Activated CD4-positive, CD25-positive, alpha-beta regulatory T cell treated with anti-CD3 and anti-CD28 coated beads, Interleukin-2, amount 50 U/mL, for 72 hours (primary cell): ENCODE results near the gene DNAJC7.

Source experiments
- DNase-seq: peaks from one replicate; pipeline ENCODE4 v3.0.0; 2021

Gene DNAJC7

DNA sequence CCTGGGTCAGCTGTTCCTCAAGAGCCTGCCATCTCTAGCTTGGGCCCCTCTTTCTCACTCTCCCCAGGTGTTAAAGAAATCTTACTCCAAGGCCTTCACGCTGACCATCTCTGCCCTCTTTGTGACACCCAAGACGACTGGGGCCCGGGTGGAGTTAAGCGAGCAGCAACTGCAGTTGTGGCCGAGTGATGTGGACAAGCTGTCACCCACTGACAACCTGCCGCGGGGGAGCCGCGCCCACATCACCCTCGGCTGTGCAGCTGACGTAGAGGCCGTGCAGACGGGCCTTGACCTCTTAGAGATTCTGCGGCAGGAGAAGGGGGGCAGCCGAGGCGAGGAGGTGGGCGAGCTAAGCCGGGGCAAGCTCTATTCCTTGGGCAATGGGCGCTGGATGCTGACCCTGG, 43.8 kb downstream of the DNAJC7 start:
- no peak for DNase-seq

DNA sequence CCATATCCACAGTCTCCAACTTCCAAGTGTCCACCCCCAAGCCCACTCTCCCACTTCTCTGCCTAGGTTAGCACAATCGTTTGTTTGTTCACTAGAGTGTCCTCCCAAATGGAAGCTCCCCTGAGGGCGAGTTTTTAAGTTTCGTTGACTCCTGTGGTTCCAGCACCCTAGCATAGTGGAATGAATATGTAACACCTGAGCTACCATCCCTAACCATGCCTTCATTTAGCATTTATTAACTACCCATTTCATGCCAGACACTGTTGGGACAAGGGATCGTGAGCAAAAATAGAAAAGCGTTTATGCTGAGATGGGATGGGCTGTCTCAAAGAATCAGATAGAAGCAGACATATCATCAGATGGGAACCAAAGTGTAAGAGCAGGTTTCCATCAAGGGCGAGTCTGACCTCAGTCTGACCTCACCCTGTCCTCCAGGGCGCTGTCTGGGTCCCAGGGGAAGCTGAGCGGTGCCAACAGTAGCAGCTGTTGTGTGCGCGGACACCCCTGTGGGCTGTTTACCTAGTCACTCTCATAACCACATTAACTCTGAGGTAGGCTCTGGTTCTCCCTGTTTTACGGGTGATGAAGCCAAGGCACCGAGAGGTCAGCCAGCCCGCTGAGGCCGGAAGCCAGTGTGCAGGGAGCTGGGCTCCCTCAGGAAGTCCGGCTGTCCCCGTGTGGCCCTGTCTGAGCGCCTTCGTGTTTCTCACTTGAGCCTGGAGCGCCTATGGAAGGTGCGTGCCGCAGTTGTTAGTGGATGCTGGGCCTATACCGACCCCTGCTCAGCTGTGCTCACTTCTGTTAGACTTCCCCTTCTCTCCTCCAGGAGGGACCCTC, 44.5 kb downstream of the DNAJC7 start:
- DNase-seq, result no peak

DNA sequence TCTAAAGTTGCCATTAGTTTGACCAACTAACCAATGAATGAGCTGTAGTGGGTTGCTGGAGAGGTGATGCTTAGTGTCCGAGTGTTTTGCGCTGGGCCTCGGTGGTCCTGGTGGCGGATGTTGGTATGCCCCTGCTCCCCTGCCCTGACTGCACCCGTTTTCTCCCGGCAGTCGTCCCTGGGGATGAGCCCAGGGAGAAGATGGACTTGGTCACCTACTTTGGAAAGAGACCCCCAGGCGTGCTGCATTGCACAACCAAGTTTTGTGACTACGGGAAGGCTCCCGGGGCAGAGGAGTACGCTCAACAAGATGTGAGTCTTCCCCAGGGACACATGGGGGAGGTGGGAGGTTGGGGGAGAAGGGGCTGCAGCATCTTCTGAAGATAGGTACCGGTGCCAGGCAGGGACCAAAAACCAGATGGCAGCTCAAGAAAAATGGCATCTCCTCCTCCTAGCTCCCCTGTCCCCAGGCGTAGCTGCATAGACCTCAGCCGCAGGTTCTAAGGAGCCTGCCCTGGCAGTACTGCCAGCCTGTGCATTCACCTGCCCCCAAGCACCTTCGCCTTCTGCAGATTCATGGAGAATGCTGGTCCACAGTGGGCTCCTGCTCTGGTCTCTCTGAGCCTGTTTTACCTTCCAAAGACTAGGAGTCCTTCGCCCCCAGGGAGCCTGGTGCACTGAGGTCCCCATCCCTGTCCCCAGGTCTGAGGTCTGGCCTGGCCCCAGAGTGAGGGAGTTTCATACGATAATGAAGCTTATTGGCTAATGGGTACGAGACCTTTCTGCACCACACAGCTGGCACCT, 45.3 kb downstream of the DNAJC7 start:
- no peak for DNase-seq

DNA sequence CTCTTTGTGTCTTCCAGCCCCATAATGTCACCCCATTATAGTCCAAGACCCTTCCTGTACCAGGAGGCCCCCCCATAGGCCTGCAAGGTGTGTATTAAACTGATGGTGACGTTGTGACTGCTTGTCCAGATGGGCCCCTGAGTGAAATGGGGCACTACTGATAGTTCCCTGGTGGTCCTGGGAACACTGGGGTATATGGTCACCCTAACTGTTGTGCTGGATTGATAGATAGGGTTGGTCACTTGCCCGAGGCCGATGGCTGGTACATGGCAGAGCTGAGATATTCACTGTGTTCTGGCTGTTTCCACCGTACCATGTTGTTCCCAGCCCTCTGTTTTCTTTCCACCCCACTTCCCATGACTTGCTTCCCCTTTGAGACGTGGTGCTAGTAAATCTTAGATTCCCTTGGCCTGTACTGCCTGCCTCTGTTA, 46.3 kb downstream of the DNAJC7 start:
- DNase-seq, result no peak

DNA sequence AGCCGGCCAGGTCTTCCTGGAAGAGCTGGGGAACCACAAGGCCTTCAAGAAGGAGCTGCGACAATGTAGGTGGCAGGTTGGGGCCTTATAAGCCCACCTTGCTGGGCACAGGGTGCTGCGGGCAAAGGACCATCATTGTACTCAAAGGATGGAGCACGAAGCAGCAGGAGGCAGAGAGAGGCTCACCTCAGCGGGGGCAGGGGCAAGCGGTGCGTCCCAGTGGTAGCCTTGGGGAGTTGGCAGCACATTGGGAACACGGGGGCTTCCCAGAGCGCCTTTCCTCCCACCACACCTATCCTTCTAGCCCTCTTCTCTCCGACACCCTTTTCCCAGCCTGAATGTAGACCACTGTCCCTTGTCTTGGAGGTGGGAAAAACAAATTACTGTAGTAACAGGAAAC, 48.6 kb downstream of the DNAJC7 start:
- DNase-seq, result no peak

DNA sequence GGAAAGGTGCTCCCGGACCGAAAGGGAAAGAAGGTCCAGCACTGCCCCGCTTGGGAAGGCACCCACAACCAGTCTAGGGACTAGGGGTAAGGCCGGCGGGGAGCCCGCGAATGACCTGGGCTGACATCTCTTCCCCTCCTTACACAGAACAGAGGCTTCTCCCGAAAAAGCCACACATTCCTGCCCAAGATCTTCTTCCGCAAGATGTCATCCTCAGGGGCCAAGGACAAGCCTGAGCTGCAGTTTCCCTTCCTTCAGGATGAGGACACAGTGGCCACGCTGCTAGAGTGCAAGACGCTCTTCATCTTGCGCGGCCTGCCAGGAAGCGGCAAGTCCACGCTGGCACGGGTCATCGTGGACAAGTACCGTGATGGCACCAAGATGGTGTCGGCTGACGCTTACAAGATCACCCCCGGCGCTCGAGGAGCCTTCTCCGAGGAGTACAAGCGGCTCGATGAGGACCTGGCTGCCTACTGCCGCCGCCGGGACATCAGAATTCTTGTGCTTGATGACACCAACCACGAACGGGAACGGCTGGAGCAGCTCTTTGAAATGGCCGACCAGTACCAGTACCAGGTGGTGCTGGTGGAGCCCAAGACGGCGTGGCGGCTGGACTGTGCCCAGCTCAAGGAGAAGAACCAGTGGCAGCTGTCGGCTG, 49.2 kb downstream of the DNAJC7 start:
- DNase-seq, result no peak

DNA sequence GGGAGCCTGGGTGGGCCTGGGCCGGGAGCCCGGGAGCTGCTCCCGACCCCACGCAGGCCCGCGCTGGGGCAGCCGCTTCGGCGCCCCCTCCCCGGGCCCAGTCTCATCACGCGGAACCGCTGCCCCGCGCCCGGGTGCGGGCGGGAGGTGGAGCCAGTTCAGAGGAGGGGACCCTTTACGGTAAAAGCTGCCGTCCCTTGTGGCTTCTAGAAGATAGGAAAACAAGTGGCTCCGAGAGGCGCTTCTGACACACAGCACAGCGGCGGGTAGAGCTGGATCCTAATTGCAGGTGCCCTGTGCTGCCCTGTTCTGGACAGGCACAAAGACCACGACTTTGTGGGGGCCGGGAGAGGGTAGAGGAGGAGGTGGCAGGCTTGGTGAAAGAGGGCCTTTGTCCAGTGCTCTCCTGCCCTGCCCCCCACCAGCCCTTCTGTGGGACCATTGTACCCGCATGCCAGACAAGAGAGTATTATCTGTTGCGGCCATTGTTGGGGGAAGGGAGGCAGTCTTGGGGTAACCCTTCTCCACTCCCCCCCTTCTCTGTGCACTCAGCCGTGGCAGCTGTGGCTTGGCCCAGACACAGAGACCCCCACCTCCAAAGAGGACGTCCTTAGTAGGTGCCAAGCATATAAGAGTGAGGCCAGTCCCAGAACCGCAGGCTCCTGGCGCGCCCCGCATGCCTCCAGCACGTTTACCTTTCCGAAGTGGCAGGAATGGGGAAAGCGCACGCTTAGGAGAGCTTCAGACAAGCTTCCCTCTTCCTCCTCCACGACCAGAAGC, 49.9 kb downstream of the DNAJC7 start:
- DNase-seq, result peak; percentile 65

DNA sequence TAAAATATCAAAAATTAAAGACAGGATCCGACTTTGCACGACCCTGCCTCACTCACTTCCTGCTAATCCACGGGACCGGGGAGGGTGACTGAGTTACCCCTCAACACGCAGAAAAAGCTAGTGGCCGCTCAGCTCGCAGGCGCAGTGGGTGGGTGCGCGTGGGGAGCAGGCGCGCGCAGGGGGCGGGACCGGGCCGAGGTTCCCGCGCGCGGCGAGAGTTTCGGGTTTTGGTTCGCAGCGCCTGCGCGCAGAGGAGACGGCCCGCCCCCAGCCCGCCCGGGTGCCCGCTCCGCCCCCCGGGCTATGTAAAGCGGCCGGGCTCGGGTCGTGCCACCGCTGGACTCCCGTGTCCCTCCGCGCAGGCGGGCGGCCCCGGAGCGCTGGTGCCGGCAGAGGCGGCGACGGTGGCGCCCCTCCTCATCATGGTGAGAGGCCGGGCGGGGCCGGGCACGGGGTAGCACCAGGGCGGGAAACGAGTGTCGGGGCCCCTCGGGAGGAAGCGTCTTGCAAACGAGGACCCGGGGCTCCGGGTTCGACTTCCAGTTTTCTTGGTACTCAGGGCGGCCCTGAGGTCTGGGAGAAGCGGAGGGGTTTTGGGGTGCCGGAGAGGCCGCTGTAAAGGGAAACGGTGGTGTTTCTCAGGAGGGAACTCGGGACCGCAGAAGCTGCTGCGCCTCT, 50.6 kb downstream of the DNAJC7 start, which contains the start of gene CNP:
Gene CNP (plus strand): TSS at position 333 of the 678 bp plus-strand sequence. CDS start 90 bp downstream, at position 423.
- peak; percentile 94 for DNase-seq

DNA sequence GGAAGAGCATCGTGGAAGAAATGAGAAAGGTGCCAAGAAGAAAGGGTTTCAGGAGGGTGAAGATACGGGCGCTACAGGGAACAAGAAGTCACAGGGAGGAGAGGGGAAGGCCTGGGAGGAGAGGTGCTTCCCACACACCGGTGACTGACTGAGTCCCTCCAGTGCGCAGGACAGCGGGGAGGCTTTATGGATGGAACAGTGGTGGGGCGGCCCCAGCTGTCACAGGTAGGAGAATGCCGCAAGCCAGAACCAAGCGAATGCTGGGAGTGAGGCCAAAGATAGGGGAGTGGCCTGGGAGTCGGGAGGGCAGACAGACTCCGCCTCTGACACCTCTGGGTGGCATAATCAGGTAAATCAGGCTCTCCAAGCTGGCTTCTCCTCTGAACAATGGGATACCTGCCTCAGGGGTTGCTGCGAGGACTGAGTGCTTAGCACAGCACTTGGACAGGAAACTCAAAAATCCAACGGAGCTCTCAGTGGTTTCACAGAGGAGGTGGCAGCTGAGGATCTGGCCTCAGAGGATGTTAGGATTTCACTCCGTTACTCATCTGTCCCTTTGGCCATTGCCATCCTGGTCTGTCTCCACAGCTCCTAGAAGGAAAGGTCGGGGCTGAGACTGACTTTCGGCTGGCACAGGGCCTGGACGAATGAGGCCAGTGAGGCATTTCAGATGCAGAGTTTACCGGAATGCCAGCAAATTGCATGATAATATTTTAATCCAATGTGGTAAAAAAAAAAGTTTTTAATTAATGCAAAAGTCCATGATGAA, 51.4 kb downstream of the DNAJC7 start:
- DNase-seq, result peak; percentile 60

DNA sequence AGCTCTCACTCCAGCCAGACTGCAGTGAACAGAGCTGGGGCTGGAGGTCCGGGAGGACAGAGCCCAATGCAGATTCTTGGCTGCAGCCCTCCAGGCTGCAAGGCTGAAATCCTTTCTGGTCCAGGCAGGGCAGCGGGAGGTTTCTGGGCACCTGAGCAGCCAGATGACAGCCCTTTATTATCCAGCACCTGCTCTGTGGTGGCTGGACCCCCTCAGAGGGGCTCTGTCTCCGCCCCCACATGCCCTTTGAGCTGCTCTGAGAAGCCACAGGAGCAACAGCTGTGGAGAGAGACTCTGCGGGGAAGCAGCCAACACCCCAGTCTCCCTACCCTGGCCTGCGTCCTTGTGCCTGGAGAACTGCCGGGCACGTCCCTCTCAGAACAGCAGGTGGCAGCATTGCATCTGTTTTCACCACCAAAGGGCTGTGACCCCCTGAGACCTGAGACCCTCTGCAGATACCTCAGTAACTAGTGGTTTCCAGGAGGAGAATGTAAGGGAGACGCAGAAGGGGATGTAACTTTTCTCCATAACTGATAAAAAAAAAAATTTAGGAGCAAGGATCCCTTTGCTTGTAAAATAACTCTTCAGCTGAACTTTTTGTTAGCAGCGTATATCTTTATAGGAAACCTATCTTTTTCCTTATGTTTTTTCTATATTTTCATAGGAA, 54.3 kb downstream of the DNAJC7 start:
- DNase-seq, result peak; percentile 67

DNA sequence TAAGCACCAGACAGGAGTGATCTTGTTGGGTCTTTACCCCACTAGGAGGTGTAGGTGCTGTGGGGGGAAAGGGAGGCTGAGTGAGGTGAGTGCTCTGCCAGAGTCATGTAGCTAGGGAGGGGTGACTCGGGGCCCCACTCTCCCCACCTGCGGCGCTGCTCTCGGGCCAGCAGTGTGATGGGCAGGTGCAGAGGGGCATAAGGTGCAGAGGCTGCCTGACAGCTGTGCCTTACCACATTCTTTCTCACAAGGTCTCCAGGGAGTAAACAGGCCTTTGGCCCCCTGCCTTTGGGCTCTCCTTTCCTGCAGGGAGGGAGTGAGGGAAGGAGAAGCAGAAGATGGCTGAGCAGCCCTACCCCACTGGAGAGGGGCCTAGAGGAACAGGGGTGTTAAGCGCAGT, 55.1 kb downstream of the DNAJC7 start:
- DNase-seq, result no peak

DNA sequence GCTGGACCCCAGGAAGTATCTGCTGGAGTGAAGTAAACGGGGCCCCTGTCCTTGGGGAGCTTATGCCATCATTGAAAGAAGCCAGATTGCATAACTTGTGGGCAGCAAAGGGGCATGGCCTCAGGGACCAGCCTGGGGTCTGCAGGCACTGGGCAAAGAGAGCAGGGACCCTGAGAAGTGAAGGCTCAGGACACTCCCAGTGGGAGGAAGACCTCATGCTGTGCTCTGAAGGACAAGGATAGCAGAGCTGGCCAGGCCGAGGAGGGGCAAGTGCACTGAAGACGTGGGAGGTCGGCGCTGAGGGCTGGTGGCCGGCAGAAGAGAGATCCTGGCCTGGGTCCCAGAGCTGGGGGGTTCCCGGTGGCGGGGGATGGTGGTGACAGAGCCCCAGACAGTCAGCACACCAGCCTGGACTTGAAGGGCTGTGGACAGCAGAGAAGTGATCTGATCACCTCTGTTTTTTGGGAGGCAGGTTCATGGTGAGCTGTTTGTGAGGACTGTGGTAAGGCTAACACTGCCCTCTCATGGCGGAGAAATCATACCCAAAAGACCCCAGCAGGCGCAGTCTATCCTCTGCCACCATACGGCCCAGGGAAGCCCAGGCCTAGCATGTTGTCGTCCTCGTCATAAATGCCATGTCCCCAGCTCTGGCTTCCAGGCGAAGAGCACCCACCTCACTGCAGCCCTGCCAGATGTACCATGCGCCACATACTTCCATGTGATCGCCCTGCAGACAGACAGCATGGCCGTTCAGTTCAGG, 57.7 kb downstream of the DNAJC7 start:
- DNase-seq, result no peak

DNA sequence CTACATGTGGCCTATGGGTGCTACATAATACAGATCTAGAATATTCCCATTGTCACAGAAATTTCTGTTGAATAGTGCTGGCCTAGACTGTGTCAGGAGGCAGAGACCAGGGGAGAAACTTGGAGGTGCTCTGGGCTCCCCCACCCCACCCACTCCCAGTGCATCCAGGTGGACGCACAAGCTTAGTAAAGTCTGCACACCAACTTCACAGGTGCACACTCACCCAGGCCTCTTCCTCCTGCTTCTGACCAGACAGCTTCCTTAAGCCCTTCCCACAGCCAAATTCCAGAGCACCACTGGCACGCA, 58.3 kb downstream of the DNAJC7 start:
- DNase-seq, result no peak

DNA sequence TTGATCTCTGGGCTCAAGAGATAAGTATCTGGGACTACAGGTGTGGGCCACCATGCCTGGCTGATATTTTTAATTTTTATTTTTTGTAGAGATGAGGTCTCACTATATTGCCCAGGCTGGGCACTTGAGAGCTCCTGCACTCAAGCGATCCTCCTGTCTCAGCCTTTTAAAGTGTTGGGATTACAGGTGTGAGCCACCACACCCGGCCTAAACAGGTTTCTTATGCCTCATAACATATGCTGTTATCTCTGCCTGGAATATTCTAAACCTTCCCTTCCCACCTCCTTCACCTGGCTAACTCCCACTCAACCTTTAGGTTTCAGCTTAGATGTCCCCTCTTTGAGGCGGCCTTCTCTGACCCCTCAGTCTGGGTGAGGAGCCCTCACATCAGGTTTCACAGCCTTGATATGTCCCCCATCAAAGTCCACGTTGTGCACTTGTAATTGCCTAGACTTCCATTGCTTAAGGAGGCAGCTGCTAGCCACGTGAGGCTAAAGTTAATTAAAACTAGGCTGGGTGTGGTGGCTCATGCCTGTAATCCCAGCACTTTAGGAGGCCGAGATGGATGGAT, 59.3 kb downstream of the DNAJC7 start:
- DNase-seq, result no peak

DNA sequence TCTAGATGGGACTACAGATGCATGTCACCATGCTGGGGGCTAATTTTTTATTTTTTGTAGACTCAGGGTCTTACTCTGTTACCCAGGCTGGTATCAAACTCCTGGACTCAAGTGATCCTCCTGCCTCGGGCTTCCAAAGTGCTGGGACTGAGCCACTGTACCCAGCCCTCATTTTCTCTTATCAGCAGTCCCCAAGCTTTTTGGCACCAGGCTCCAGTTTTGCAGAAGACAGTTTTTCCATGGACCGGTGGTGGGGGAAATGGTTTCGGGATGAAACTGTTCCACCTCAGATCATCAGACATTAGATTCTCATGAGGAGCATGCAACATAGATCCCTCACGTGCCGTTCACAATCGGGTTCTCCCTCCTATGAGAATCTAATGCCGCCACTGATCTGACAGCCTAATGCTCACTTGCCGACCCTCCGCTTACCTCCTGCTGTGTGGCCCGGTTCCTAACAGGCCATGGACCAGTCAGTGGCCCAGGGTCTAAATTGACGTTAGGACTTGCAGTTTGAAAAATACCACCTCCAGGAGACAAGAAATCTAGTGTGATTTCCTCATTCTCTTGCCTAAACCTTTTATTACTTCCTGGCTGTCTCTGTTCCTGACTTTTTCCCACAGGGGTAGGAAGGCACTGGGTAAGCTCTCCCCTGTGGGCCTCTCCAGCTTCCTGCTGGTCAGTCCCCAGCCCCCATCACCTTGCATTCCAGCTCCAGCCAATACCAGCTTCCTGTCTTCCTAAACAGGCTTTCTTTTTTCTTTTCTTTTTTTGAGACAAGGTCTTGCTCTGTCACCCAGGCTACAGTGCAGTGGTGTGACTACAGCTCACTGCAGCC, 60.0 kb downstream of the DNAJC7 start:
- DNase-seq, result no peak

DNA sequence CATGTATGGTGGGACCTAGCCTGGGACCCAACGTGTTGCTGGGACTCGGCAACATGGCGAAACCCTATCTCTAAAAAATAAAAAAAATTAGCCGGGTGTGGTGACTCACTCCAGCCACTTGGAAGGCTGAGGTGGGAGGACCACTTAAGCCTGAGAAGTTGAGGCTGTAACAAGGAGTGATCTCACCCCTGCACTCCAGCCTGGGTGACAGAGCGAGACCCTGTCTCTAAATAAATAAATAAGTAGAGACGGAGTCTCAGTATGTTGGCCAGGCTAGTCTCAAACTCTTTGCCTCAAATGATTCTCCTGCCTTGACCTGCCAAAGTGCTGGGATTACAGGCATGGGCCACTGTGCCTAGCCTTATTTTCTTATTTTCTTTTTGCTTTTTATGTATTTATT, 60.7 kb downstream of the DNAJC7 start:
- no peak for DNase-seq

DNA sequence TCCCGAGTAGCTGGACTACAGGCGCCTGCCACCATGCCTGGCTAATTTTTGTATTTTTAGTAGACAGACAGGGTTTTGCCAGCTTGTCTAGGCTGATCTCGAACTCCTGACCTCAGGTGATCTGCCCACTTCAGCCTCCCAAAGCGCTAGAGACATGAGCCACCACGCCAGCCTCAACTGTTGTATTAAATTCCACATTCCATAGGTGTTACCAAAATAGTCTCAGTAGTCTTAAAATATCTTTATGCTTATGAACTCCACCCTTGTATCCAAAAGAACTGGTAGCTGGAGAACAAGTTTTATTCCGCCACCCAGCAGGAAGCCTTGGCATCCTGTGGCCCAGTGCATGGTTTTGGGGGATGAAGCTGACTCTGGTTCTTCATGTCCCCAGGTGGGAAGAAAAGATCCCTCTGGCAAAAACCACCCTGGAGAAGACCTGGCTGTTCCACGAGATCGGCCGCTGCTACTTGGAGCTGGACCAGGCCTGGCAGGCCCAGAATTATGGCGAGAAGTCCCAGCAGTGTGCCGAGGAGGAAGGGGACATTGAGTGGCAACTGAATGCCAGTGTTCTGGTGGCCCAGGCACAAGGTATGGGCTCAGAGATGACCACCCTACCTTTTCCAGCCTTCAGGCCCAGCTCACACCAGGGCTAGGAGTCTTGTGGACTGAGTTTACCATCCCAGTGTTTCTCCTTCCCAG, 68.3 kb downstream of the DNAJC7 start:
- DNase-seq, result no peak

DNA sequence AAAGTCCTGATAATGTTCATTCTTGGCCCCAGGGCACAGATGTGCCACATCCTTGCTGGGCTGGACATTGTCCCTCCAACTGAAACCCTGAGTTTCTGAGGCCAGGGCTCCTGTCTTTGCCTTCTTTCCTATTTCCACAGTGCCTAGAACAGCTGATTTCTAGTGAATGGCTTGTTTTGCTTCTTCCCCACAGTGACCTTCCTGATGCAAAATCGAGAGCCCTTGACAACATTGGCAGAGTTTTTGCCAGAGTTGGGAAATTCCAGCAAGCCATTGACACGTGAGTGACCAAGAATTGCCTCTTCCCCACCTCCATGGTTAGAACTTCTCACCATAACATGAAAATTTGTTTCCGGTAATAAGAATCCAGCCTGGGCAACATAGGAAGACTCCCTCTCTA, 72.3 kb downstream of the DNAJC7 start:
- no peak for DNase-seq
